CD14-positive monocyte (primary cell): Measurements from ENCODE around the gene LTBP1. TPM values are rescaled to one million over a fixed set of nuclear protein-coding genes. Genes with fewer than 3 reads are reported as not detected.

Experiments used
- DNase-seq, 3 donors: peaks; one replicate each; pipeline ENCODE4 v3.0.0-alpha.2; 2011 to 2022
- H2AFZ ChIP-seq: 2 replicates; pipeline ENCODE4 v1.6.0; 2012; ENCODE audit warnings: mild to moderate bottlenecking, low read depth, low read length, inconsistent platforms; ENCODE audit not compliant: insufficient read depth, poor library complexity, severe bottlenecking
- H3K27ac ChIP-seq, 2 donors: 1 replicate in 1 of 2; 2 replicates in 1 of 2; pipeline ENCODE4 v1.5.1; 2012 to 2013; ENCODE audit warnings: low read length in 2 of 2, control low read depth in 1 of 2, inconsistent platforms in 1 of 2, low read depth in 1 of 2, mild to moderate bottlenecking in 1 of 2
- H3K27me3 ChIP-seq, 2 donors: one replicate each; pipeline versions ENCODE4 v1.6.0 to v1.6.1; 2011 to 2013; ENCODE audit warnings: low read length in 2 of 2; ENCODE audit not compliant: control insufficient read depth in 2 of 2, insufficient read depth in 2 of 2
- H3K36me3 ChIP-seq, 2 donors: replicated peaks in 1 of 2; 1 replicate in 1 of 2; 2 replicates in 1 of 2; pipeline versions ENCODE4 v1.5.1 to v1.6.1; 2012 to 2013; ENCODE audit warnings: low read length in 2 of 2, control low read depth in 1 of 2, inconsistent platforms in 1 of 2, mild to moderate bottlenecking in 1 of 2; ENCODE audit not compliant: insufficient read depth in 2 of 2, control insufficient read depth in 1 of 2
- H3K4me1 ChIP-seq, 2 donors: 1 replicate in 1 of 2; 2 replicates in 1 of 2; pipeline versions ENCODE4 v1.5.1 to v1.6.1; 2012 to 2013; ENCODE audit warnings: low read length in 2 of 2, control low read depth in 1 of 2, inconsistent platforms in 1 of 2, mild to moderate bottlenecking in 1 of 2, moderate library complexity in 1 of 2; ENCODE audit not compliant: insufficient read depth in 2 of 2, control insufficient read depth in 1 of 2
- H3K4me2 ChIP-seq: replicated peaks from 2 replicates; pipeline ENCODE3; 2012; ENCODE audit warnings: low read length, moderate library complexity, mild to moderate bottlenecking; ENCODE audit not compliant: poor library complexity, severe bottlenecking; ENCODE audit errors: extremely low read depth
- H3K4me3 ChIP-seq, 3 experiments: fragments of 200-600 bp in 1 of 3; sonication (generic) in 1 of 3; replicated peaks in 1 of 3; 1 replicate in 2 of 3; 2 replicates in 1 of 3; pipeline ENCODE4 v1.5.1; 2011 to 2013; ENCODE audit warnings: low read length in 3 of 3, mild to moderate bottlenecking in 3 of 3, control low read depth in 2 of 3, low read depth in 2 of 3, inconsistent platforms in 1 of 3, moderate library complexity in 1 of 3
- H3K79me2 ChIP-seq: 2 replicates; pipeline ENCODE4 v1.6.0; 2012; ENCODE audit warnings: mild to moderate bottlenecking, control low read depth, inconsistent platforms, low read length, moderate library complexity; ENCODE audit not compliant: insufficient read depth
- H3K9ac ChIP-seq: 2 replicates; pipeline ENCODE4 v1.6.0; 2017; ENCODE audit warnings: low read length, mild to moderate bottlenecking; ENCODE audit not compliant: insufficient read depth, poor library complexity, severe bottlenecking
- H3K9me3 ChIP-seq, 2 donors: replicated peaks in 1 of 2; 1 replicate in 1 of 2; 2 replicates in 1 of 2; pipeline versions ENCODE4 v1.5.1 to v1.6.1; 2012 to 2013; ENCODE audit warnings: low read length in 2 of 2, control low read depth in 1 of 2; ENCODE audit not compliant: control insufficient read depth in 1 of 2, insufficient read depth in 1 of 2
- H4K20me1 ChIP-seq: 2 replicates; pipeline ENCODE4 v1.6.0; 2012; ENCODE audit warnings: mild to moderate bottlenecking, low read length, control low read depth, moderate library complexity; ENCODE audit not compliant: insufficient read depth
- H3K27ac Mint-ChIP-seq, 7 donors: one replicate each; pipeline ENCODE4 v1.8.0; 2020; ENCODE audit warnings: mild to moderate bottlenecking in 7 of 7, mixed read lengths in 7 of 7, moderate library complexity in 6 of 7, inconsistent platforms in 2 of 7
- H3K27me3 Mint-ChIP-seq, 3 donors: one replicate each; pipeline ENCODE4 v1.8.0; 2021 to 2022; ENCODE audit warnings: low read depth in 3 of 3, mild to moderate bottlenecking in 3 of 3, mixed read lengths in 3 of 3, moderate library complexity in 3 of 3, inconsistent platforms in 1 of 3
- H3K36me3 Mint-ChIP-seq, 2 donors: one replicate each; pipeline ENCODE4 v1.8.0; 2020; ENCODE audit warnings: mixed read lengths in 2 of 2, inconsistent platforms in 1 of 2, mild to moderate bottlenecking in 1 of 2
- H3K4me1 Mint-ChIP-seq: one replicate; pipeline ENCODE4 v1.8.0; 2020; ENCODE audit warnings: mild to moderate bottlenecking, mixed read lengths
- H3K4me3 Mint-ChIP-seq, 2 donors: one replicate each; pipeline ENCODE4 v1.8.0; 2020; ENCODE audit warnings: mild to moderate bottlenecking in 2 of 2, mixed read lengths in 2 of 2, moderate library complexity in 1 of 2
- H3K9me3 Mint-ChIP-seq, 7 donors: one replicate each; pipeline ENCODE4 v1.8.0; 2020 to 2022; ENCODE audit warnings: mixed read lengths in 7 of 7, mild to moderate bottlenecking in 6 of 7, moderate library complexity in 6 of 7, inconsistent platforms in 2 of 7
- WGBS: methylation state at CpG from one replicate; pipeline ENCODE4 v1.1.5; 2013; ENCODE audit warnings: missing lambda C conversion rate; ENCODE audit not compliant: insufficient coverage; 5-methylcytosine and 5-hydroxymethylcytosine counted together
- intact Hi-C, 2 donors: fragments of 100-400 bp; cut with micrococcal nuclease; formaldehyde crosslinking; loops; one replicate each; pipeline versions ENCODE4 v1.15.0 to v1.15.1; 2023
- polyA plus RNA-seq, 3 donors: library from polyadenylated mRNA; depleted of rRNA in 1 of 3; unstranded in 2 of 3; stranded (reverse) in 1 of 3; fragments of 300-500 nt in 2 of 3; fragments of >200 nt in 1 of 3; fragmentation: Illumina TruSeq in 2 of 3; gene quantifications; 1 replicate in 2 of 3; 2 replicates in 1 of 3; pipeline ENCODE4 v1.2.3, GENCODE V29; 2012 to 2021
- TF ChIP-seq, protein P1 (sequence below): fragments of 200-600 bp; IDR thresholded peaks from one replicate; pipeline ENCODE4 v1.8.0; 2022; ENCODE audit warnings: antibody characterized with exemption, mild to moderate bottlenecking

The LTBP1 gene
- polyA plus RNA-seq, 3 donors, result 0.18 to 0.24 TPM; not detected in 1

DNA sequence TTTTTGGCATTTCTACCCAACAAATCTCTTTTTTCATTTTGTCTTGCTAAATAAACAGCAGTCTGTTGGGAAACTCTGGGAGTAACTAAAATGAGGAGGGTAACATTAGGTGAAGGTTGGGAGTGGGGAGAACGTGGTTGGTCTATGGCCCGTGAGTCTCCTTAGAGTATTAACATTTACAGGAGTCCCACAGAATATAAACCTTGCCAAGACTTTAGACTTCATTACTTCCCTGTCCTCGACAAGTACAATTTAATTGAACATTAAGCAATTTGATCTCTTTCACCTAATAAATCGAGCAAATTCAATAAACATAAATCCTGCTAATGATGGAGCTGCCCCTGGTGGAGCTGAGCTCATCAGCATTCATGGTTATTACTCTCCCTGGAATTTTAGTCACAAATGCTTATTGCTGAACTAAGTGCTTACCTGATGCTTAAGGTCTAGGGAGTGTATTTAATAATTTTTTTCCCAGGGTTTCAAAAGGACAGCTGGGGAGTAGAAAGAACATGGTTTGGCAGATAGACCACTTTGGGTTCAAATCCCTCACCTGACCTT, 434.6 kb downstream of the LTBP1 start:
- Histone ChIP-seq H3K27me3 (no peaks in the 10 kb centered on the region), H3K9me3 (no peaks in the 10 kb centered on the region), H3K4me1 (no peaks in the 10 kb centered on the region), H2AFZ (no peak overlapping the region), H4K20me1 (no peaks in the 10 kb centered on the region), H3K4me2 (no peak overlapping the region), H3K9ac (no peak overlapping the region), H3K36me3 (no peaks in the 10 kb centered on the region), H3K27ac (no peak overlapping the region), H3K4me3 (no peak overlapping the region), H3K79me2 (no peaks in the 10 kb centered on the region)
- TF ChIP-seq, protein P1, sequence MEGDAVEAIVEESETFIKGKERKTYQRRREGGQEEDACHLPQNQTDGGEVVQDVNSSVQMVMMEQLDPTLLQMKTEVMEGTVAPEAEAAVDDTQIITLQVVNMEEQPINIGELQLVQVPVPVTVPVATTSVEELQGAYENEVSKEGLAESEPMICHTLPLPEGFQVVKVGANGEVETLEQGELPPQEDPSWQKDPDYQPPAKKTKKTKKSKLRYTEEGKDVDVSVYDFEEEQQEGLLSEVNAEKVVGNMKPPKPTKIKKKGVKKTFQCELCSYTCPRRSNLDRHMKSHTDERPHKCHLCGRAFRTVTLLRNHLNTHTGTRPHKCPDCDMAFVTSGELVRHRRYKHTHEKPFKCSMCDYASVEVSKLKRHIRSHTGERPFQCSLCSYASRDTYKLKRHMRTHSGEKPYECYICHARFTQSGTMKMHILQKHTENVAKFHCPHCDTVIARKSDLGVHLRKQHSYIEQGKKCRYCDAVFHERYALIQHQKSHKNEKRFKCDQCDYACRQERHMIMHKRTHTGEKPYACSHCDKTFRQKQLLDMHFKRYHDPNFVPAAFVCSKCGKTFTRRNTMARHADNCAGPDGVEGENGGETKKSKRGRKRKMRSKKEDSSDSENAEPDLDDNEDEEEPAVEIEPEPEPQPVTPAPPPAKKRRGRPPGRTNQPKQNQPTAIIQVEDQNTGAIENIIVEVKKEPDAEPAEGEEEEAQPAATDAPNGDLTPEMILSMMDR, result no peak
- 100% methylated on average over 2 of the region's 4 CpGs for WGBS
- DNase-seq, result no peak
- Mint-ChIP-seq H3K36me3 (no peaks in the 10 kb centered on the region), H3K4me3 (no peak overlapping the region), H3K27me3 (peaks cover 1 to 5% (median 3%) of the 10 kb centered on the region in 3 donors), H3K9me3 (peaks cover 0 to 3% (median 0%) of the 10 kb centered on the region in 7 donors), H3K27ac (no peak overlapping the region), H3K4me1 (peaks cover 2% of the 10 kb centered on the region)
- intact Hi-C loops, result no loop called here

DNA sequence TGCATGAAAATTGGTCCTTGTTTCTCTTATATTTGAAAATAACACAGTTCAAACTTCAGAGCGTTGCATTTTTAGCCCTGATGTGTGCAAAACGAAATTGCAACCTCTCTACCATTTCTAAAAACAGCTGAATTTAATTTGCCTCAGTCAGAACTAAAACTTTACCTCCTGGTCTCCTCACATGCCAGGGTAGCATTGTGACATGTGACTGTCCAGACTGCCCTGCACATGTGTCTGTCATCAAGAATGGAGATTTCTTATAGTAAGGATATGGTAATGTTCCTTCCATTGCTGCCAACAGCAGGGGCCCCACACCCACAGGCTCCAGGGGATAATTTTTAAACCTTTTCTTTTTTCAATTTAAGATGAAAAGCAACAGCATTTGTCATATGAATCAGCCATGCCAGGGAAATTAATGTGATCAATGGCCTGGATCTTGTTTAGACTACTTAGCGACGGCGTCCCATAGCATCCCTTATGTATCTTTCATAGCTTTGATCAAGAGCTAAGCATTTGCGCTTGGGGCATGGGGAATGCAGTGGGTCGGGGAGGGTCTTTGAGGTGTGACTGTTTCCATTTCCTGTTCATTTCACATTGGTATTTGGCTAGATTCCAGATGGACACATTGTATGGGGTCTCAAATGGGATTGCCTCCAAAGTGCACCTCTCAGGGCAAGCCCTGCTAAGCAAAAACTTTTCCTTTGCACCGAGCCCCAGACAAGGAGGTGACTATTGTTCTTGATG, 437.3 kb downstream of the LTBP1 start:
- Histone ChIP-seq H3K79me2 (no peaks in the 10 kb centered on the region), H3K9ac (no peak overlapping the region), H3K27ac (no peak overlapping the region), H2AFZ (no peak overlapping the region), H4K20me1 (no peaks in the 10 kb centered on the region), H3K36me3 (no peaks in the 10 kb centered on the region), H3K4me2 (no peak overlapping the region), H3K4me3 (no peak overlapping the region), H3K9me3 (no peaks in the 10 kb centered on the region), H3K27me3 (no peaks in the 10 kb centered on the region), H3K4me1 (no peaks in the 10 kb centered on the region)
- TF ChIP-seq, protein P1, result no peak
- DNase-seq, result no peak
- Mint-ChIP-seq H3K27ac (no peak overlapping the region), H3K36me3 (no peaks in the 10 kb centered on the region), H3K27me3 (peaks cover 0 to 5% (median 3%) of the 10 kb centered on the region in 3 donors), H3K9me3 (peaks cover 0 to 2% (median 0%) of the 10 kb centered on the region in 7 donors), H3K4me1 (peaks cover 2% of the 10 kb centered on the region), H3K4me3 (no peak overlapping the region)
- 93% methylated on average over 2 of the region's 8 CpGs for WGBS
- intact Hi-C loops, result no loop called here
